SH-SY5Y (cell line): Measurements from ENCODE around the gene MIB2.

ENCODE experiments used
- GATA2 ChIP-seq: IDR thresholded peaks from 2 replicates; pipeline ENCODE4 v1.6.1; 2011; ENCODE audit warnings: mild to moderate bottlenecking, low read depth, low read length
- GATA3 ChIP-seq: IDR thresholded peaks from 2 replicates; pipeline ENCODE4 v1.6.1; 2011; ENCODE audit warnings: low read depth, mild to moderate bottlenecking, low read length, moderate library complexity

DNA sequence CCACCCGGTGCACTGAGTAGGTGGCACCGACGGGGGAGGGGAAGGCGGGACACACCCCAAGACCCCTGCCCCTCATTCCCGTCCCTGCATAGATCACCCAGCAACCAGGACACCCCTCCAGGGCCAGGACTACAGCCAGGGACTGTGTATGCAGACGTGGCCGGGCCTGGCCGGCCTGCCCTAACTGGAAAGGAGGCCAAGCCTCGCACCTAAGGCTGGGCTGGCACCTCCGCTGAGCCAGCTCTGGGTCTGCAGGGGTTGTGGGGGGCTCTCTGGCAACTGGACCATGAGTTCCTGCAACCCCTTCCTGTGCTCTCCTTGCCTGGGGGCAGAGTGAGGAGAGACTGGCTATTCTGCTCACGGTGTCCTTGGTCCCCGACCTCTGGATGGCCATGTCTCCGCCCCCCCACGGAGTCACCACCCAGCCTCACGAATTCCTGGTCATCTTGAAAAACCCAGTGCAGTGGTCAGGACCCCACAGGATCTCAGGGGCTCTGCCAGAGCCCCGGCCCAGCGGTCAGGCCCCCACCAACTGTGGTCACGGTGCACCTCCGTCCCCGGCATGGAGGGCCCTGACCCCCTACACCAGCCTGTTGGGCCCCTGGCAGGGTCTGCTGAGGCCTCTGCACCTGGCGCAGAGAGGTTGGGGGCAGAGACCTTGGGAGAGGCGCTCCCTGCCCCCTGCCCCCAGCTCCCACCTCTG lies 14.3 kb upstream of the MIB2 start:
- no peak for TF ChIP-seq GATA2
- TF ChIP-seq GATA3, result no peak
